KMS-11 (cell line): ENCODE data around the gene CRYM.
"Not testable (repeated sequence)": the region's sequence is repeated elsewhere in the genome, so short reads cannot be mapped to it uniquely, and the experiment has no call there.

Experiments used
- H2AFZ ChIP-seq: fragments of 200-600 bp; sonication (generic); 2 replicates; pipeline ENCODE4 v1.6.1; 2016; ENCODE audit warnings: antibody characterized with exemption, mixed run types, low read depth
- H3K27ac ChIP-seq: fragments of 200-600 bp; sonication (generic); 2 replicates; pipeline ENCODE4 v1.6.1; 2016; ENCODE audit warnings: mild to moderate bottlenecking, mixed run types
- H3K27me3 ChIP-seq: fragments of 200-600 bp; sonication (generic); 2 replicates; pipeline ENCODE4 v1.6.1; 2017; ENCODE audit warnings: mild to moderate bottlenecking, low read depth, mixed run types, moderate library complexity; ENCODE audit not compliant: insufficient read depth
- H3K36me3 ChIP-seq: fragments of 200-600 bp; sonication (generic); 2 replicates; pipeline ENCODE4 v1.6.1; 2017; ENCODE audit warnings: mild to moderate bottlenecking, mixed run types; ENCODE audit not compliant: insufficient read depth
- H3K4me1 ChIP-seq: fragments of 200-600 bp; sonication (generic); 2 replicates; pipeline ENCODE4 v1.6.1; 2016; ENCODE audit warnings: mild to moderate bottlenecking, low read depth, mixed run types; ENCODE audit not compliant: poor library complexity, severe bottlenecking
- H3K4me2 ChIP-seq: fragments of 200-600 bp; sonication (generic); 2 replicates; pipeline ENCODE4 v1.7.0; 2016; ENCODE audit warnings: mild to moderate bottlenecking, mixed run types
- H3K4me3 ChIP-seq: fragments of 200-600 bp; sonication (generic); IDR thresholded peaks from 2 replicates; pipeline ENCODE4 v1.6.1; 2017; ENCODE audit warnings: low read depth, low read length, mixed read lengths; ENCODE audit not compliant: insufficient read depth
- H3K79me2 ChIP-seq: fragments of 200-600 bp; sonication (generic); 2 replicates; pipeline ENCODE4 v1.6.1; 2016; ENCODE audit warnings: low read depth, mixed run types; ENCODE audit not compliant: insufficient read depth
- H3K9ac ChIP-seq: fragments of 200-600 bp; sonication (generic); 2 replicates; pipeline ENCODE4 v1.6.1; 2016; ENCODE audit warnings: mild to moderate bottlenecking, mixed run types
- H4K20me1 ChIP-seq: fragments of 200-600 bp; sonication (generic); 2 replicates; pipeline ENCODE4 v1.6.1; 2016; ENCODE audit warnings: mild to moderate bottlenecking, mixed run types; ENCODE audit not compliant: insufficient read depth
- CTCF ChIP-seq: fragments of 200-600 bp; sonication (generic); conservative IDR thresholded peaks from 2 replicates; pipeline ENCODE4 v1.6.1; 2017; ENCODE audit warnings: low read depth, mild to moderate bottlenecking, antibody characterized with exemption, low read length, moderate library complexity, mixed read lengths

Gene CRYM

GRCh38 chr16:21277927-21278706 is at the start of gene CRYM:
Gene CRYM, minus strand, starts transcription at chr16:21278290. Its CDS starts 39 bp downstream, at chr16:21278251.
- no peaks in the 10 kb centered on the region for H4K20me1 ChIP-seq
- peak within 1 kb of the TSS; percentile 82; the same call in 1 of the 2 replicates for H2AFZ ChIP-seq
- peak within 1 kb of the TSS; percentile 70 for H3K4me2 ChIP-seq
- H3K27ac ChIP-seq = no peak within 1 kb of the TSS
- H3K4me3 ChIP-seq = no peak within 1 kb of the TSS
- peak; percentile 88 for TF ChIP-seq CTCF
- peak within 1 kb of the TSS; percentile 17; the same call in 1 of the 2 replicates for H3K9ac ChIP-seq
- no peaks in the 10 kb centered on the region for H3K79me2 ChIP-seq
- no peaks in the 10 kb centered on the region for H3K27me3 ChIP-seq
- H3K4me1 ChIP-seq = no peaks in the 10 kb centered on the region
- H3K36me3 ChIP-seq = no peaks in the 10 kb centered on the region

GRCh38 chr16:21327046-21327445 is 49.0 kb upstream of the CRYM start:
- no peak overlapping the region for H3K4me2 ChIP-seq
- TF ChIP-seq CTCF = no peak
- H3K4me3 ChIP-seq = no peak overlapping the region
- no peak overlapping the region for H3K9ac ChIP-seq
- H3K79me2 ChIP-seq = no peaks in the 10 kb centered on the region
- H3K36me3 ChIP-seq = no peaks in the 10 kb centered on the region
- H2AFZ ChIP-seq = no peak overlapping the region
- H3K27me3 ChIP-seq = no peaks in the 10 kb centered on the region
- no peak overlapping the region for H3K27ac ChIP-seq
- H4K20me1 ChIP-seq = no peaks in the 10 kb centered on the region
- H3K4me1 ChIP-seq = peaks cover 34% of the 10 kb centered on the region

- Histone ChIP-seq H3K27me3 (no peaks in the 10 kb centered on the region), H3K4me3 (no peak overlapping the region), H3K4me2 (no peak overlapping the region), H3K79me2 (no peaks in the 10 kb centered on the region), H2AFZ (no peak overlapping the region), H3K27ac (no peak overlapping the region), H3K9ac (no peak overlapping the region), H4K20me1 (no peaks in the 10 kb centered on the region), H3K36me3 (no peaks in the 10 kb centered on the region), H3K4me1 (peaks cover 37% of the 10 kb centered on the region)
- no peak for TF ChIP-seq CTCF
These were observed 48.4 kb upstream of the CRYM start for GRCh38 chr16:21326459-21326858.

- Histone ChIP-seq H3K79me2 (no peaks in the 10 kb centered on the region), H3K9ac (no peak overlapping the region), H3K4me3 (no peak overlapping the region), H3K4me2 (peak overlapping the region; percentile 70), H3K36me3 (no peaks in the 10 kb centered on the region), H4K20me1 (no peaks in the 10 kb centered on the region), H3K27ac (peak overlapping the region; percentile 57; the same call in 1 of the 2 replicates), H2AFZ (no peak overlapping the region), H3K27me3 (no peaks in the 10 kb centered on the region), H3K4me1 (peaks cover 37% of the 10 kb centered on the region)
- no peak for TF ChIP-seq CTCF
These were observed 46.2 kb upstream of the CRYM start for GRCh38 chr16:21324267-21324666.

- not testable (repeated sequence) for H3K79me2 ChIP-seq, H3K36me3 ChIP-seq, H3K4me3 ChIP-seq, H3K27ac ChIP-seq, H3K27me3 ChIP-seq, H3K9ac ChIP-seq, H4K20me1 ChIP-seq, H2AFZ ChIP-seq
- Histone ChIP-seq H3K4me2 (peak overlapping the region; percentile 6; the same call in 1 of the 2 replicates), H3K4me1 (peaks cover 37% of the 10 kb centered on the region)
These were observed 44.2 kb upstream of the CRYM start for GRCh38 chr16:21322251-21322650.
